ENCODE data around the gene KLK10. TPM values are rescaled to one million over a fixed set of nuclear protein-coding genes. Genes with fewer than 3 reads are reported as not detected.
A peak's percentile ranks its signal among the peaks of the same experiment; 100 is the strongest.

Gene KLK10
- polyA plus RNA-seq, 1 of the 3 experiments (the other 2 are of a cell fraction): not detected

- DNase-seq: no peak
- H3K9me2 ChIP-seq: no peaks in the 10 kb centered on the region
- no peak overlapping the region for H3K4me3 ChIP-seq (ENCODE audit: low read depth in 2 of 2, low read length in 1 of 2)
- no peaks in the 10 kb centered on the region for H3K36me3 ChIP-seq (replicated peaks in 1 of 2; ENCODE audit: control insufficient read depth in 1 of 2, insufficient read depth in 2 of 2, low read length in 1 of 2)
- H3K27ac ChIP-seq (ENCODE audit: low read depth in 2 of 2, low read length in 1 of 2): no peak overlapping the region
- H2AFZ ChIP-seq (ENCODE audit: low read depth): 0 out of 2 replicates have a peak overlapping the region, but pooled peaks have one; percentile 9
- H3K9ac ChIP-seq: no peak overlapping the region
- 11% methylated on average over 9 of the region's 9 CpGs for WGBS (ENCODE audit: low lambda C conversion rate)
- CTCF ChIA-PET: interaction anchor here (1.2 kb wide), 1 partner anchor 15 kb away, joined by 4 read pairs; no protein-coding TSS in a partner anchor
- no peaks in the 10 kb centered on the region for H3K9me3 ChIP-seq
- H3K27me3 ChIP-seq (ENCODE audit: insufficient read depth): peaks cover 21% of the 10 kb centered on the region; the same call in 1 of the 2 replicates
- no peaks in the 10 kb centered on the region for H3K4me1 ChIP-seq (ENCODE audit: control insufficient read depth in 1 of 2, insufficient read depth in 2 of 2, low read depth in 1 of 2, low read length in 1 of 2)
- TF ChIP-seq TAF1 (IDR thresholded peaks at IDR 0.05; ENCODE audit: borderline replicate concordance, low read depth, low read length) (no peak), FOXM1 (IDR thresholded peaks at IDR 0.05; ENCODE audit: low read depth) (no peak), ZBTB33 (IDR thresholded peaks at IDR 0.05; ENCODE audit: borderline replicate concordance, low read depth) (no peak), FOXJ3 (CRISPR knock-in tag; IDR thresholded peaks at IDR 0.05) (no peak), EP300 (IDR thresholded peaks at IDR 0.05; ENCODE audit: borderline replicate concordance in 1 of 2, low read depth in 1 of 2, low read length in 1 of 2) (no peak), MXI1 (IDR thresholded peaks at IDR 0.05; ENCODE audit: low read depth, low read length) (no peak), POLR2AphosphoS5 (IDR thresholded peaks at IDR 0.05; ENCODE audit: low read depth, low read length) (no peak), NRF1 (IDR thresholded peaks at IDR 0.05; ENCODE audit: low read depth, low read length) (no peak), RCOR1 (IDR thresholded peaks at IDR 0.05; ENCODE audit: low read length) (no peak)
- H3F3A ChIP-seq (replicated peaks; ENCODE audit: insufficient read depth): no peaks in the 10 kb centered on the region
- H4K20me1 ChIP-seq (ENCODE audit: insufficient read depth): no peaks in the 10 kb centered on the region
- POLR2A ChIA-PET: no interaction called here
- no peak overlapping the region for H3K4me2 ChIP-seq
- H3K79me2 ChIP-seq (ENCODE audit: insufficient read depth): no peaks in the 10 kb centered on the region
Observed at GRCh38 chr19:51036519-51036918, 17.0 kb upstream of the KLK10 start.

GRCh38 chr19:51034704-51035103, 15.2 kb upstream of the KLK10 start, which contains the start of gene KLK12:
KLK12 (minus strand) TSS chr19:51035002; CDS start chr19:51034621, 381 bp downstream.
- H3K79me2 ChIP-seq (ENCODE audit: insufficient read depth): no peaks in the 10 kb centered on the region
- H3K9me3 ChIP-seq: no peaks in the 10 kb centered on the region
- no peak for DNase-seq
- H3F3A ChIP-seq (replicated peaks; ENCODE audit: insufficient read depth): no peaks in the 10 kb centered on the region
- H3K4me1 ChIP-seq (ENCODE audit: control insufficient read depth in 1 of 2, insufficient read depth in 2 of 2, low read depth in 1 of 2, low read length in 1 of 2): no peaks in the 10 kb centered on the region
- H3K27ac ChIP-seq (ENCODE audit: low read depth in 2 of 2, low read length in 1 of 2): no peak within 1 kb of the TSS
- H3K36me3 ChIP-seq (replicated peaks in 1 of 2; ENCODE audit: control insufficient read depth in 1 of 2, insufficient read depth in 2 of 2, low read length in 1 of 2): no peaks in the 10 kb centered on the region
- 6% methylated on average over 11 of the region's 11 CpGs for WGBS (ENCODE audit: low lambda C conversion rate)
- H4K20me1 ChIP-seq (ENCODE audit: insufficient read depth): no peaks in the 10 kb centered on the region
- no peak within 1 kb of the TSS for H3K9ac ChIP-seq
- H3K4me2 ChIP-seq: no peak within 1 kb of the TSS
- H3K9me2 ChIP-seq: no peaks in the 10 kb centered on the region
- H3K27me3 ChIP-seq (ENCODE audit: insufficient read depth): peaks cover 26% of the 10 kb centered on the region; the same call in 1 of the 2 replicates
- H2AFZ ChIP-seq (ENCODE audit: low read depth): no peak within 1 kb of the TSS
- H3K4me3 ChIP-seq (ENCODE audit: low read depth in 2 of 2, low read length in 1 of 2): no peak within 1 kb of the TSS
- TF ChIP-seq POLR2AphosphoS5 (IDR thresholded peaks at IDR 0.05; ENCODE audit: low read depth, low read length): no peak
- TF ChIP-seq PBX3 (IDR thresholded peaks at IDR 0.05): no peak
- TF ChIP-seq FOXJ3 (CRISPR knock-in tag; IDR thresholded peaks at IDR 0.05): no peak
- TF ChIP-seq TEAD4 (IDR thresholded peaks at IDR 0.05; ENCODE audit: borderline replicate concordance, insufficient read depth): no peak
- TF ChIP-seq FOSL2 (IDR thresholded peaks at IDR 0.05; ENCODE audit: borderline replicate concordance, low read depth): no peak
- TF ChIP-seq ZBTB33 (IDR thresholded peaks at IDR 0.05; ENCODE audit: borderline replicate concordance, low read depth): no peak
- no peak for TF ChIP-seq RFX5 (IDR thresholded peaks at IDR 0.05; ENCODE audit: low read length)
- no peak for TF ChIP-seq REST (IDR thresholded peaks at IDR 0.05; ENCODE audit: low read depth, low read length)
- TF ChIP-seq TAF1 (IDR thresholded peaks at IDR 0.05; ENCODE audit: borderline replicate concordance, low read depth, low read length): no peak
- TF ChIP-seq EP300 (IDR thresholded peaks at IDR 0.05; ENCODE audit: borderline replicate concordance in 1 of 2, low read depth in 1 of 2, low read length in 1 of 2): no peak
- TF ChIP-seq SMC3 (IDR thresholded peaks at IDR 0.05; ENCODE audit: low read depth, low read length): no peak
- CTCF ChIA-PET: interaction anchor here (1.9 kb wide), 1 partner anchor 14 kb away, joined by 5 read pairs; no protein-coding TSS in a partner anchor
- POLR2A ChIA-PET: no interaction called here
